ENCODE results near the gene CEBPZOS.

DNA sequence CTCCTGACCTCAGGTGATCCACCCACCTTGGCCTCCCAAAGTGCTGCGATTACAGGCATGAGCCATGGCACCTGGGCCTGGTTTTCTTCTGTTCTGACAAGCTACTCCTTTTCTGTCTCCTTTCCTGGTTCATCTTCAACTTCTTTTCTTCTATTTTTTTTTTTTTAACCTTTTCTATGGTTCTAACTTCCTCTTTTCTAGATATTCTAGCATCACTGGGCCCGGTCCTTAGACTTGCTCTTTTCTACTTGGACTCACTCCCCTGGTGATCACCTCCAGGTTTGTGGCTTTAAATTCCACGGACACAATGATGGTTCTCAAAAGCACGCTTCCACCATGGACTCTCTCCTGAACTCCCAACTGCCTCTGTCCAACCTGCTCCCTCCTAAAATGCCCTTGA, 41.5 kb upstream of the CEBPZOS start:
- TF ChIP-seq, protein P1, sequence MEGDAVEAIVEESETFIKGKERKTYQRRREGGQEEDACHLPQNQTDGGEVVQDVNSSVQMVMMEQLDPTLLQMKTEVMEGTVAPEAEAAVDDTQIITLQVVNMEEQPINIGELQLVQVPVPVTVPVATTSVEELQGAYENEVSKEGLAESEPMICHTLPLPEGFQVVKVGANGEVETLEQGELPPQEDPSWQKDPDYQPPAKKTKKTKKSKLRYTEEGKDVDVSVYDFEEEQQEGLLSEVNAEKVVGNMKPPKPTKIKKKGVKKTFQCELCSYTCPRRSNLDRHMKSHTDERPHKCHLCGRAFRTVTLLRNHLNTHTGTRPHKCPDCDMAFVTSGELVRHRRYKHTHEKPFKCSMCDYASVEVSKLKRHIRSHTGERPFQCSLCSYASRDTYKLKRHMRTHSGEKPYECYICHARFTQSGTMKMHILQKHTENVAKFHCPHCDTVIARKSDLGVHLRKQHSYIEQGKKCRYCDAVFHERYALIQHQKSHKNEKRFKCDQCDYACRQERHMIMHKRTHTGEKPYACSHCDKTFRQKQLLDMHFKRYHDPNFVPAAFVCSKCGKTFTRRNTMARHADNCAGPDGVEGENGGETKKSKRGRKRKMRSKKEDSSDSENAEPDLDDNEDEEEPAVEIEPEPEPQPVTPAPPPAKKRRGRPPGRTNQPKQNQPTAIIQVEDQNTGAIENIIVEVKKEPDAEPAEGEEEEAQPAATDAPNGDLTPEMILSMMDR (conservative IDR thresholded peaks at IDR 0.05 in 1 of 2, IDR thresholded peaks at IDR 0.05 in 1 of 2; ENCODE audit: low read depth in 1 of 2, low read length in 2 of 2), result no peak
- TF ChIP-seq EZH2 (IDR thresholded peaks at IDR 0.05; ENCODE audit: low read length, missing control alignments), result no peak

Data from fibroblast of lung (primary cell).